ENCODE data around the gene CEP95.

Gene CEP95

DNA sequence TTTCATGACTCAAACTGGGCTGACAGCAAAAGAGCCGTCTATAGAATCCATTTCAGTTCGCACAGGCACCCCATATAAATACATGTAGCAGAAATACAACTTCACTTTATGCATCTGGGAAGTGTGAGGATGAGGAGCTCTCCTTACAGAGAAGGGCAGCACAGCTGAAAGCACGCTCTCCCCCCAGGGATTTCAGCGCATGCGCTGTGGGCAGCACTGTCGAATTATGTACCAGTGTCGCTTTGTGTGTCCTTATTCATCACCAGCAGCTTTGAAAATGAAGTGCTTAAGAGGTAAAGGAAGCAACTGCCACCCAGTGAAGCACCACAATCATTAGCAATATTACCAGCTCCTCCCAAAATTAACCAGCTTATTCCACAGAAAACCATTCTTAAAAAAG, 39.9 kb downstream of the CEP95 start:
- H3K27ac ChIP-seq (ENCODE audit: low read length), result no peak overlapping the region
- H3K27me3 ChIP-seq (replicated peaks; ENCODE audit: insufficient read depth, low read length), result no peaks in the 10 kb centered on the region
- H3K9ac ChIP-seq (ENCODE audit: low read length), result no peak overlapping the region
- DNase-seq, result no peak
- no peaks in the 10 kb centered on the region for H4K20me1 ChIP-seq (ENCODE audit: insufficient read depth, low read length)
- H3K9me2 ChIP-seq (replicated peaks; ENCODE audit: insufficient read depth, low read length), result no peaks in the 10 kb centered on the region
- H3K4me1 ChIP-seq (ENCODE audit: low read length), result no peaks in the 10 kb centered on the region
- H3K4me2 ChIP-seq (ENCODE audit: low read depth, low read length), result no peak overlapping the region
- H2AFZ ChIP-seq (ENCODE audit: low read length), result no peak overlapping the region
- no peaks in the 10 kb centered on the region; the same call in 1 of the 2 replicates for H3K36me3 ChIP-seq (replicated peaks; ENCODE audit: insufficient read depth, low read length)
- H3K79me2 ChIP-seq (ENCODE audit: low read length), result no peaks in the 10 kb centered on the region
- H3K9me3 ChIP-seq (replicated peaks; ENCODE audit: insufficient read depth, low read length), result no peaks in the 10 kb centered on the region
- no peak overlapping the region for H3K4me3 ChIP-seq (ENCODE audit: low read length)
- TF ChIP-seq, protein P1, sequence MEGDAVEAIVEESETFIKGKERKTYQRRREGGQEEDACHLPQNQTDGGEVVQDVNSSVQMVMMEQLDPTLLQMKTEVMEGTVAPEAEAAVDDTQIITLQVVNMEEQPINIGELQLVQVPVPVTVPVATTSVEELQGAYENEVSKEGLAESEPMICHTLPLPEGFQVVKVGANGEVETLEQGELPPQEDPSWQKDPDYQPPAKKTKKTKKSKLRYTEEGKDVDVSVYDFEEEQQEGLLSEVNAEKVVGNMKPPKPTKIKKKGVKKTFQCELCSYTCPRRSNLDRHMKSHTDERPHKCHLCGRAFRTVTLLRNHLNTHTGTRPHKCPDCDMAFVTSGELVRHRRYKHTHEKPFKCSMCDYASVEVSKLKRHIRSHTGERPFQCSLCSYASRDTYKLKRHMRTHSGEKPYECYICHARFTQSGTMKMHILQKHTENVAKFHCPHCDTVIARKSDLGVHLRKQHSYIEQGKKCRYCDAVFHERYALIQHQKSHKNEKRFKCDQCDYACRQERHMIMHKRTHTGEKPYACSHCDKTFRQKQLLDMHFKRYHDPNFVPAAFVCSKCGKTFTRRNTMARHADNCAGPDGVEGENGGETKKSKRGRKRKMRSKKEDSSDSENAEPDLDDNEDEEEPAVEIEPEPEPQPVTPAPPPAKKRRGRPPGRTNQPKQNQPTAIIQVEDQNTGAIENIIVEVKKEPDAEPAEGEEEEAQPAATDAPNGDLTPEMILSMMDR (IDR thresholded peaks at IDR 0.05; ENCODE audit: low read length), result no peak
- 0 out of 2 replicates have a peak, but pooled peaks cover 3% of the 10 kb centered on the region for H3F3A ChIP-seq (ENCODE audit: insufficient read depth, low read length)

DNA sequence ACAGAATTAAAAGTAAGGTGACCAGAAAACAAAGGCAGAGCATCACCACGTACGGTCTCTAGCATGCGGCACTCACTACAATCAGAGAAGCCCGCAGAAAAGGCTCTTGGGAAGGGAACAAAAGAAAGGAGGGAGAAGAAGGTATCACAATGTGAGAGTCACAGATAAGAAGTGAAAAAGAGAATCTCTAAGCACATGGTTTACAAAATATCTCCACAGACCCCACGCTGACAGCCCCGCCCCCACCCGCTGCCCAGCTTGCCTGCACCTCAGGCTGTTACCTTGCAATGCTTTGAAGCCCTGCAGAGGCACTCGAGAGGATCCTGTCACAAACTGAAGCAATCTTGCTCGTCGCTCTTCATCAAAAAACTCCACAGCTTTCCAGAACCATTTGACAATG, 40.5 kb downstream of the CEP95 start:
- no peak for DNase-seq

DNA sequence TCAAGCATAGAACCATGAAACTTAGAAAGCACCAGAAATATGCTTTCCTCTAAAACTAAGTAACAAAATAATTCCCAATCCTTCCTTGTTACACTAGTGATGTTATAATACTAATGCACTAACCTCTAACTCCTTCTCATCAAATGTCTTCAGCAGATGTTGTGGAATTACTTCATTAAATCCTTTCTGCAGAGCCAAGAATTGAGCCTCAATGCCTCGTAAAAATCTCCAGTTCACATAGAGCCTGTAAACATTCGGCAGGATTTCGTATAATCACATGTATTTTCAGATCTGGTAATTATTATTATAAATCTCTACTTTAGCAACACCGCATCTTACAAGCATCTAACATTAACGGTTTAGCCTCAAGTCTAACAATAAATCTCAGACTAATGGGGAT, 44.7 kb downstream of the CEP95 start:
- no peaks in the 10 kb centered on the region for H3K36me3 ChIP-seq (replicated peaks; ENCODE audit: insufficient read depth, low read length)
- DNase-seq, result no peak
- no peaks in the 10 kb centered on the region for H3K27me3 ChIP-seq (replicated peaks; ENCODE audit: insufficient read depth, low read length)
- H3K9me2 ChIP-seq (replicated peaks; ENCODE audit: insufficient read depth, low read length), result no peaks in the 10 kb centered on the region
- H3K4me1 ChIP-seq (ENCODE audit: low read length), result no peaks in the 10 kb centered on the region
- no peak overlapping the region for H3K27ac ChIP-seq (ENCODE audit: low read length)
- H3K9ac ChIP-seq (ENCODE audit: low read length), result no peak overlapping the region
- TF ChIP-seq, protein P1 (IDR thresholded peaks at IDR 0.05; ENCODE audit: low read length), result no peak
- TF ChIP-seq EZH2phosphoT487 (IDR thresholded peaks at IDR 0.05; ENCODE audit: low read length) (no peak), EZH2 (optimal IDR thresholded peaks at IDR 0.05; ENCODE audit: low read depth, low read length) (no peak)
- H4K20me1 ChIP-seq (ENCODE audit: insufficient read depth, low read length), result no peaks in the 10 kb centered on the region
- 0 out of 2 replicates have a peak, but pooled peaks cover 3% of the 10 kb centered on the region for H3F3A ChIP-seq (ENCODE audit: insufficient read depth, low read length)
- no peaks in the 10 kb centered on the region for H3K79me2 ChIP-seq (ENCODE audit: low read length)
- H2AFZ ChIP-seq (ENCODE audit: low read length), result no peak overlapping the region
- H3K4me3 ChIP-seq (ENCODE audit: low read length), result no peak overlapping the region
- no peak overlapping the region for H3K4me2 ChIP-seq (ENCODE audit: low read depth, low read length)
- H3K9me3 ChIP-seq (replicated peaks; ENCODE audit: insufficient read depth, low read length), result no peaks in the 10 kb centered on the region

More for the DNA sequence above, 40.5 kb downstream of the CEP95 start:
- Histone ChIP-seq H3K4me2 (ENCODE audit: low read depth, low read length) (no peak overlapping the region), H3K9me2 (replicated peaks; ENCODE audit: insufficient read depth, low read length) (no peaks in the 10 kb centered on the region), H3K36me3 (replicated peaks; ENCODE audit: insufficient read depth, low read length) (no peaks in the 10 kb centered on the region; the same call in 1 of the 2 replicates), H3K4me1 (ENCODE audit: low read length) (no peaks in the 10 kb centered on the region), H2AFZ (ENCODE audit: low read length) (no peak overlapping the region), H3K27ac (ENCODE audit: low read length) (no peak overlapping the region), H3K79me2 (ENCODE audit: low read length) (no peaks in the 10 kb centered on the region), H3K9ac (ENCODE audit: low read length) (no peak overlapping the region), H4K20me1 (ENCODE audit: insufficient read depth, low read length) (no peaks in the 10 kb centered on the region), H3K27me3 (replicated peaks; ENCODE audit: insufficient read depth, low read length) (no peaks in the 10 kb centered on the region), H3K4me3 (ENCODE audit: low read length) (no peak overlapping the region), H3K9me3 (replicated peaks; ENCODE audit: insufficient read depth, low read length) (no peaks in the 10 kb centered on the region), H3F3A (ENCODE audit: insufficient read depth, low read length) (0 out of 2 replicates have a peak, but pooled peaks cover 3% of the 10 kb centered on the region)
- TF ChIP-seq, protein P1 (IDR thresholded peaks at IDR 0.05; ENCODE audit: low read length), result no peak
- TF ChIP-seq EZH2phosphoT487 (IDR thresholded peaks at IDR 0.05; ENCODE audit: low read length) (no peak), EZH2 (optimal IDR thresholded peaks at IDR 0.05; ENCODE audit: low read depth, low read length) (no peak)

Data from MM.1S (cell line).